ENCODE results near the gene CHMP4B.

DNA sequence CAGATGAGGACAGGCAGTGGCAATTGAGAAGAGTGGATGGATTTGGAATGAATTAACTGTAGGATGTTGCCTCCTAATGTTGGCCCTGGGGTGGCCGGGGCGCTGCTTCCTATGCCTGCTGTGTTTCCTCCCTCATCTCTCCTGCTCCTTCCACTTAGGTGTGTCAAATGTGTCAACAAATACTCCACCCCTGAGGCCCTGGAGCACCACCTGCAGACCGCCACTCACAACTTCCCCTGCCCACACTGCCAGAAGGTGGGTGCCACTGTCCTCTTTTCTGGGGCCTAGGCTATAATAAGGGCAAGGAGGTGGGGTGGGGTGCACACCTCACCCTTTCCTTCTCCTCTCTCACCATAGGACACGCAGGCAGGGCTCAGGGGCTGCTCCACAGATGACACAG lies 30.0 kb upstream of the CHMP4B start:
- TF ChIP-seq, protein P1, sequence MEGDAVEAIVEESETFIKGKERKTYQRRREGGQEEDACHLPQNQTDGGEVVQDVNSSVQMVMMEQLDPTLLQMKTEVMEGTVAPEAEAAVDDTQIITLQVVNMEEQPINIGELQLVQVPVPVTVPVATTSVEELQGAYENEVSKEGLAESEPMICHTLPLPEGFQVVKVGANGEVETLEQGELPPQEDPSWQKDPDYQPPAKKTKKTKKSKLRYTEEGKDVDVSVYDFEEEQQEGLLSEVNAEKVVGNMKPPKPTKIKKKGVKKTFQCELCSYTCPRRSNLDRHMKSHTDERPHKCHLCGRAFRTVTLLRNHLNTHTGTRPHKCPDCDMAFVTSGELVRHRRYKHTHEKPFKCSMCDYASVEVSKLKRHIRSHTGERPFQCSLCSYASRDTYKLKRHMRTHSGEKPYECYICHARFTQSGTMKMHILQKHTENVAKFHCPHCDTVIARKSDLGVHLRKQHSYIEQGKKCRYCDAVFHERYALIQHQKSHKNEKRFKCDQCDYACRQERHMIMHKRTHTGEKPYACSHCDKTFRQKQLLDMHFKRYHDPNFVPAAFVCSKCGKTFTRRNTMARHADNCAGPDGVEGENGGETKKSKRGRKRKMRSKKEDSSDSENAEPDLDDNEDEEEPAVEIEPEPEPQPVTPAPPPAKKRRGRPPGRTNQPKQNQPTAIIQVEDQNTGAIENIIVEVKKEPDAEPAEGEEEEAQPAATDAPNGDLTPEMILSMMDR (conservative IDR thresholded peaks at IDR 0.05; ENCODE audit: low read depth, low read length) = no peak
- TF ChIP-seq EZH2 (IDR thresholded peaks at IDR 0.05; ENCODE audit: borderline replicate concordance, low read depth, low read length, poor library complexity, severe bottlenecking) = no peak
